ENCODE data around the gene CLC.
A peak's percentile ranks its signal among the peaks of the same experiment; 100 is the strongest.
"Not testable (repeated sequence)": the region's sequence is repeated elsewhere in the genome, so short reads cannot be mapped to it uniquely, and the experiment has no call there.

Gene CLC

DNA sequence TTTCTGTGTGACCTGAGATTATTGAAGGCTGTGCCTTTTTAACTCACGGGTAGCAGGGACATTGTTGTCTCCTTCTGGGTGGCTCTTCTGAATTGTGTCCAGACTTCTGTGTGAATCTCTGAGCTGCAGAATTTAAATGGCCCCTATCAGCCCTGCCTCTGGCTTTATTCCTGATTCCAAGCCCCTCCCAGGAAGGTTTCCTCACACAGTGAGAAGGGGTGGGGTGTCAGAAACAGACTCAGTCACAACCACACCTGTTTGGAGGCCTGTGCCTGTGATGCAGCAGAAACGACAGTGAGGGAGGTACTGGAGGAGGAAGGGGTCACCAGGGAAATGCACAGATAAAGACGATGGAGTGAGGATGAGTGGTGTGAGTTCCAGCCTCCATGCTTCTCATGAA, at the start of gene CLC:
Gene CLC, minus strand, starts transcription at position 139 of the 400 bp plus-strand sequence. Its CDS starts 77 bp downstream, at position 62.
- DNase-seq (ENCODE audit: low spot score) = no peak

DNA sequence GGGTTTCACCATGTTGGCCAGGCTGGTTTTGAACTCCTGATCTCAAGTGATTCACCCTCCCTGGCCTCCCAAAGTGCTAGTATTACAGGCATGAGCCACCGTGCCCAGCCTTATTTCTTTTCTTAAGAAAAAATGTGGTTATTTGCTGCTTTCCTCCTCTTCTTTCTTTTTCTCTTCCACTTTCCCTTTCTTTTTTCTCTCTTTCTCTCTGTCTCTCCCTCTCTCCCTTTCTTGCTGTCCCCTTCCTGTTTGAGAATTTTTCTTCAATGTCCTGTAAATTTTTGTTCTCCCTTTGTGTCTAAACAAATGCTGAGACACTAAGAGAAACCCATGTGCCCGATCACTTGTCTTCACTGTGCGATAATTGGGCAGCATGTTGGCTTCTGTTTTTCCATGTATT, 43.1 kb upstream of the CLC start:
- DNase-seq (ENCODE audit: low spot score) = no peak

DNA sequence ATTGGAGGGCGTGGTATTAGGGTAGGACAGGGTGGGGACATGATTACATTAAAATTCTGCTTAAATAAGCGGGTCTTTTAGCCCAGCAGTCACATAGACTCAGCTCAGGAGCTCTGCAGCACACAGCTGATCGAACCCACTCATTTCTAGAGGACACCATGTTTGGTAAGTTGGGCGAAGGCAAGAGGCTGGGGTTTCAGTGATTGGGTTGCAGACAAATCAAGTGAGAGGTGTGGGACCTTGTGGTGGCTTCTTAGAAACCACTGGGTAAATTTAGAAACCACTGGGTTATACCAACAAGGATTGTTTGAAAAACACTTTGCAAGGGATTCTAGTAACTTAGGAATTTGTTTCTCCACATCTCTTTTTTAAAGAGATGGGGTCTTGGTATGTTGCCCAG, 40.9 kb upstream of the CLC start, which contains the start of gene LEUTX:
Gene LEUTX, plus strand, starts transcription at position 92 of the 400 bp plus-strand sequence. Its CDS starts 67 bp downstream, at position 159.
- DNase-seq (ENCODE audit: low spot score) = no peak

- no peak for DNase-seq (ENCODE audit: low spot score)
These were observed 31.0 kb upstream of the CLC start for GRCh38 chr19:39768786-39769185.

- peak; percentile 34 for DNase-seq (ENCODE audit: low spot score)
These were observed 30.5 kb upstream of the CLC start for GRCh38 chr19:39768334-39768733.

- peak; percentile 40 for DNase-seq (ENCODE audit: low spot score)
These were observed 27.6 kb upstream of the CLC start for GRCh38 chr19:39765091-39766076.

DNA sequence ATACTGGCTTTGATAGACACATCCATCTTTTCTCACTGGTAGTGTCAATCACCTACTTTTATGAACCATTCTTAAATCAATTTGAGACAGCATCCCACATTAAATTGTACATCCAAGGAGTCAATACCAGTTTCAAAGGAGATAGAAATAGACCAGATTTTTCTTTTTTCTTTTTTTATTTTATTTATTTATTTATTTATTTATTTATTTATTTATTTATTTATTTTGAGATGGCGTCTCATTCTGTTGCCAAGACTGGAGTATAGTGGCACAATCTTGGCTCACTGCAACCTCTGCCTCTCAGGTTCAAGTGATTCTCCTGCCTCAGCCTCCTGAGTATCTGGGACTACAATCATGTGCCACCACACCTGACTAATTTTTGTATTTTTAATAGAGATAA, 24.0 kb upstream of the CLC start:
- DNase-seq (ENCODE audit: low spot score) = not testable (repeated sequence)

DNA sequence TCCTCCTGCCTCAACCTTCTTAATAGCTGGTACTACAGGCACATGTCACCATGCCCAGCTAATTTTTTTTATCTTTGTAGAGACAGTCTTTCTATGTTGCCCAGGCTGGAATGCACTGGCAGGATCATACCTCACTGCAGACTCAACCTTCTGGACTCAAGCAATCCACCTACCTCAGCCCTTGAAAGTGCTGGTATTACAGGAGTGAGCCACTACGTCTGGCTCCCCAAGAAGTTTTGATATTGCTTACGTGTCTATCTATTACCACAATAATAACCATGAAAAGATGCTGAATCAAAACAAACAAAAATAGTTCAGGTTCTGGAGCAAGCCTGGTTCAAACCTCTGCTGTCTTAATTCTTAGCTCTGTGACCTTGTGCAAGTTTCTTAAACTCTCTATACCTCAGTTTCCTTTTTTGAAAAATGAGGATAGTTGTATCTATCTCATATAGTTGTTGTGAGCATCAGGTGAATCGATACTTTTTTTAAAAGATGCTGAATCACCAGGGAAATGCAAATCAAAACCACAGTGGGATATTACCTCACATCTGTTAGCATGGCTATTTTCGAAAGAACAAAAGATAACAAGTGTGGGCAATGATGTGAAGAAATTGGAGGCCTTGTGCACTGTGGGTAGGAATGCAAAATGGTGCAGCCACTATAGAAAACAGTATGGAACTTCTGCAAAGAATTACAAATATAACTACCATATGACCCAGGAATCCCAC, 21.8 kb upstream of the CLC start:
- no peak for DNase-seq (ENCODE audit: low spot score)

- DNase-seq (ENCODE audit: low spot score) = no peak
These were observed 17.1 kb upstream of the CLC start for GRCh38 chr19:39754971-39755370.

DNA sequence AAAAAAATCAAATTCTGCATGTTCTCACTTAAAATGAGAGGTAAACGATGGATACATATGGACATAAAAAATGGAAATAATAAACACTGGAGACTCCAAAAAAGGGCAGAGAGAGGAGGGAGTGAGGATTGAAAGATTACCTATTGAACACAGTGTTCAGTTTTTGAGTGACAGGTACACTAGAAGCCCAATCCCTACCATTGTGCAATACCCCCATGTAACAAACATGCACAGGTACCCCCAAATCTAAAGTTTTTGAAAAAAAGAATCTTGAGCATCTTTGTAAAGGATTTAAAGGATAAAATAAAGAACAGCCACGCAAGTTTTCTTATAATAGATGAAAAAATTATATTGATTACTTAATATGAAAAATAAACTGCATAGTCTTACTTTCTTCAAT, 16.7 kb upstream of the CLC start:
- DNase-seq (ENCODE audit: low spot score) = no peak

DNA sequence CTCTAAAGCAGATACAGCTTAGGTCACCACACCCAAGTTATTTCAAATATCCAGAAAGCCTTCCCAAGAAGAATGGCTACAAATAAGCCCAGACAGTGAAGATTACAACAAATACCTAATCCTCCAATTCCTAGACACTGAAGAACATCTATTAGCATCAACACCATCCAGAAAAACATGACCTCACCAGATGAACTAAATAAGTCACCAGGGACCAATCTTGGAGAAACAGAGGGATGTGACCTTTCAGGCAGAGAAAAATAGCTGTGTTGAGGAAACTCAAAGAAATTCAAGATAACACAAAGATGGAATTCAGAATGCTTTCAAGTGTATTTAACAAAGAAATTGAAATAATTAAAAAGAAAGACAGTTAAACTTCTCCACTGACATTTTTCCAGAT, 15.0 kb upstream of the CLC start:
- DNase-seq (ENCODE audit: low spot score) = no peak

DNA sequence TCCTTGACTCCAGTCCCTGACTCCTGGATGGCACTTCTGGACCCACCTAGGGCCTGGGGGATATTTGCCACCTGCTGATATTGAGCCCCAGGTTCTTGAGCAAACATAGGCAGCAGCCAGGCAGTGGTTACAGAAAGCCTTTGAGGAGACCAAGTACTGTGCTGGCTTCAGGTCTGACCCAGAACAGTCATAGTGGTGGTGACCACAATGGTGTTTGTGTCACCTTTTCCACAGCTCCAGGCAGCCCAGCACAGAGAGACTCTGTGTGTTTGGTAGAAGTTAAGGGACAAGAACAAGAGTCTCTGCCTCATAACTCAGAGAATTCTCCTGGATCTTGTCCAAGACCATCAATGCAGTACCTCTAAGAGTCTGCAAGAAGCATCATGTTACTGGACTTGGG, 14.6 kb upstream of the CLC start:
- DNase-seq (ENCODE audit: low spot score) = no peak

- DNase-seq (ENCODE audit: low spot score) = no peak
These were observed 12.2 kb upstream of the CLC start for GRCh38 chr19:39749981-39750380.

DNA sequence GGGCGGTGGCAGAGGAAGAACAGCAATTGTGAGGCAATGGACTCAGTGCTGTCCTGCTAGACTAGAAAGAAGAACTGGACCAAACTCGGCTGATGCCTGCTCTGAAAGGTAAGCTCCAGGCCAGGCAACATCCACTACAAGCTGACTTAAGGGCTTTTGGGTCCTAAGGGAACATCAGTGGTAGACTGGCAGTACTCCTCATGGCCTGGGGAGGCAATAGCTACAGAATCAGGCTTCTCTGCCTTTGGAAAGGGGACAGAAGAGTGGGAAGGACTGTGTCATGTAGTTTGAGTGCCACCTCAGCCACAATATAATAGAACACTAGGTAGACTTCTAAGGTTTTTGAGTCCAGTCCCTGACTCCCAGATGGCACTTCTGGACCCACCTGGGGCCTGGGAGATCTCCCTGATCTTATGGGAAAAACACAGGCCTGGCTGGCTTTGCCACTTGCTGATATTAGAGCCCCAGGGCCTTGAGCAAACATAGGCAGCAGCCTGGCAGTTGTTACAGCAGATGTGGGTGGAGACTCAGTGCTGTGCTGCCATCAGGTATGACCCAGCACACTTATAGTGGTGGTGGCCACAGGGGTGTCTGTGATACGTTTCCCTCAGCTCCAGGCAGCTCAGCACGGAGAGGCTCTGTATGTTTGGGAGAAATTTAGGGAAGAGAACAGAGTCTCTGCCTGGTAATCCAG, 9.2 kb upstream of the CLC start:
- DNase-seq (ENCODE audit: low spot score) = no peak

DNA sequence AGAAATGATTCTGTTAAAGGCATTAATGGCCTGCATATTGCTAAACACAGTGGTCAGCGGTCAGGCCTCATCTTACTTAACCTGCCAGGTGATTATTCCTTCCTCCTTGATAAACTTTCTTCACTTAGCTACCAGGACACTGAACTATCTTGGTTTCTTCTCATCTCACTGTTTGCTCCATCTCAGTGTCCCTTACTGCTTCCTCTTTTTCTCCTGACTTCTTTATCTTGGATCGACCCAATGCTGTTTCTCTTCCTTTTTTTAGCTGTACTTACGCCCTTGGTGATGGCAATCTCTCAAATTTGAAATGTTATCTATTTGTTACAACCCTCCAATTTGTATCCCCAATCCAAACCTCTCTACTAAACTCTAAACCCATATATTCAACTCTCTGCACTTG, 7.8 kb upstream of the CLC start:
- DNase-seq (ENCODE audit: low spot score) = no peak

DNA sequence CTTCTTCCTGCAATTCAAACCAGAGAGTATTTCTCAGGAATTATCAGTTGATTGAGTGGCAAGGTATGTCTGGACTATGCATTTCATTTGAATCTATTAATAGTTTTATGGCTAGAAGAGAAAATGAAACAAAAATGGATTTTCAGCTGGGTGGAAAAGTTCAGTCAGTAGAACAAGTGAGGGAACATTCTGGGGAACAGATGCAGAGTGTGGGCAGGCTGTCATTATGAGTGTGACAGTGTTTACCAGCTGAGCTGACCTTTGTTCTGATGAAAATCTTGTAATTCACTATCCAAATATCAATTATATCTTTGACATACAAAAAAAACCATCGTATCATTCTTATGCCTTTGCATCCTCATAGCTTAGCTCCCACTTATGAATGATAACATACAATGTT, 2.6 kb upstream of the CLC start:
- DNase-seq (ENCODE audit: low spot score) = no peak

DNA sequence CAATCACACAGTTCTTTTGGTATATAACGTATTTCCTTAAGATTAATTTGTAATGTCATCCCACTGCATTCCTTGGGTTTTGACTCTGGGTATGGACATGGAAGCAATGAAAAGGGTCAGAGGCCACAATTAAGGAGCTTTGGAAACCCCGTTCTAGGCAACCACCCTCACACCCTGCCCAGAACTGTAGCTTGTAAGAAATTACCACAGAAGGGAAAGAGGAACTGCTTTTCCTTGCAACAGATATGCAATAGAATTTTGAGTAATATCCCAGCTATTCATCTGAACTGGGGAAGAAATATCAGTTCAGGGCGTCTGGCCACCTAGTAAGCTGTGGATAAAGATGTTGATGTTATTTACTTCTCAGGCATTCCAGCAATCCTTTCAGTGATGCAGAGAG, 985 bp upstream of the CLC start:
- DNase-seq (ENCODE audit: low spot score) = no peak

- no peak for DNase-seq (ENCODE audit: low spot score)
These were observed 478 bp downstream of the CLC start for GRCh38 chr19:39737351-39737750.

DNA sequence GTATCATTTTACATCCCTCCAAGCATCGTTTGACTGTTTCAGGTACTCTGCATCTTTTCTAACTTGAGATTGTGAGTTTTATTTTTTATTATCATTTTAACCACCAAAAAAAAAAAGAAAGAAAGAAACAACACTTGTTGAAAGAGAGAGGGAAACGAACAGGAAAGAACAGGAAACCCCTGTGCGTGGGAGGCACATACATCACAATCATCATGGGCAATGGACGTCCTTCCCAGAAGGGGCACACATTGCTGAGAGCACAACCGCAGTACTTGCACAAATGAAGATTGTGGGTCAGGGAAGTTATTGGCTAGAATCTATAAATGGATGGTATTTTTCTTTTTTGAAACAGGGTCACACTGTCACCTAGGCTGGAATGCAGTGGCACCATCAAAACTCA, 1.7 kb downstream of the CLC start:
- DNase-seq (ENCODE audit: low spot score) = no peak

- DNase-seq (ENCODE audit: low spot score) = no peak
These were observed 2.1 kb downstream of the CLC start for GRCh38 chr19:39735688-39736087.

- DNase-seq (ENCODE audit: low spot score) = no peak
These were observed 4.0 kb downstream of the CLC start for GRCh38 chr19:39733841-39734240.

DNA sequence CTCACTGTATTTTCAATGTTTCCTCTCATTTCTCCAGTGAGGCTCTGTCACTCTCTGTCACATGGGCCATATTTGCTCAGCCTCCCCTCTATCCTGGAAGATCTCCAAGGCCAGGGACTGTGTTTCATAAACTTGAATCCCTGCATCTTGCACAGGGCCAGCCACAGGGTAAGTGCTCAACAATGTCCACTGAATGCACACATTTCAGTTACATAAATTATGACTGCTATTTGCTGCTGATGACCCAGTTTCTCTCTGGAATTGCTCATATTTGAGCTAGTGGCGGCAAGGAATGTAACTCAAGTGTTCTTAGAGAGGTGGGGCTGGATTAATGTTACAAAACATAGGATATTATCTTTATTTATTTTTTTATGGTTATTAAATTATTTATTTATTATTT, 6.1 kb downstream of the CLC start:
- no peak for DNase-seq (ENCODE audit: low spot score)

GRCh38 chr19:39729594-39729993, 8.2 kb downstream of the CLC start:
- DNase-seq (ENCODE audit: low spot score) = no peak

All from kidney tubule cell (primary cell).